ENCODE results near the gene ATXN2.
"Not testable (repeated sequence)": the region's sequence is repeated elsewhere in the genome, so short reads cannot be mapped to it uniquely, and the experiment has no call there.

ATXN2 gene

DNA sequence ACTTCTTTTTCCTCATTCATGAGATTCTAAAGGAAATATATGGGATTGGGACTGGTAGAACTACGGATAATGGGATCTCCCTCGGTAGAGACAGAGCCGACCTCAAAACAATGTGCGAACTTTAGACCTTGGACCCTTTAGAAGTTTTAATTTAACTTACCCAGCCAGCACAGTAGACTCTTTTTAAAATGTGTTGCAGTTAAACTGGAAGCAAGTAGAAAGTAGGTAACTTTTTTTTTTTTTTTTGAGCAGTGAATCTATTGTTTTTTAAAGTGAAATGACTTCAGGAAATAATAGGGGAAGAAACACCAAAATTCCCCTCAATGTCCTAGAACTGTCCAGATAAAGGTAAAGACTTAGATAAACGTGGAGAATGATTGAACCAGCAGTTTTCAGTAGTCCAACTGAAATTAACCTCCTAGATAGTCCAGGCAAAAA, 1.1 kb upstream of the ATXN2 start:
- DNase-seq: no peak

DNA sequence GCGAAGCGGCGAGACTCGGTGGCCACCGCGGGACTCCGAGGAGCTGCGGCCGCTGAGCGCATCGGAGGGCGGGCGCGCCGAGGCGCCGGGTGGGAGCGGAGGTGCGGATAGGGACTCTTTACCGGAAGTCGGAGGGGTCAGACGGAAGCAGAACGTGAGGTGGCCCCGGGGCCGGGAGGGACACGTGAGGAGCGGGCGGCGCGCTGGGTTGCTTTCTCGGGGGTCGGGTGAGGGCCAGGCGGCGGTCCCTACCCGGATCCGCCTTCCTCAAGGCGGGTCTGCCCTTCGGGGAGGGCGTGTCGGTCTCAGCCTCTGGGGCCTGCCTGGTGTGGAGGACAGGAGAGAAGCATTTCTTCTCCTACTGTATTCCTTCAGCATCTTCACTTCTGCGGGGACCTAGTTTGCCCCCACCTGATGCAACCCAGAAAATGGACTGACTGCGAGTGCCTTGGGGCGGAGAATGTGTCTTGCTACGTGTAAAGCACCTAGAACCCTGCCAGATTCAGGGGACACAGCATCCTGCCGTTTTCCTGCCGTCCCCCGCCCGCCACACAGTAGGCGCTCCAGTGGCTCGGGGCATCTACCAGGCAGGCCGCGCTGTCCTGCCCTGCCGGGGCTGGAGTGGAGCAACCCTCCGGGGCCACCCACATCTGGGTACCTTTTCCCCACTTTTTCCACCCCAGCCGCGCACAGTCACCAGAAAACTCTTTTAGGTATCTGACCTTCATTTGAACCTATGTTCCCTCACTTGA, 514 bp upstream of the ATXN2 start:
- peak; percentile 71 to 74 for DNase-seq

DNA sequence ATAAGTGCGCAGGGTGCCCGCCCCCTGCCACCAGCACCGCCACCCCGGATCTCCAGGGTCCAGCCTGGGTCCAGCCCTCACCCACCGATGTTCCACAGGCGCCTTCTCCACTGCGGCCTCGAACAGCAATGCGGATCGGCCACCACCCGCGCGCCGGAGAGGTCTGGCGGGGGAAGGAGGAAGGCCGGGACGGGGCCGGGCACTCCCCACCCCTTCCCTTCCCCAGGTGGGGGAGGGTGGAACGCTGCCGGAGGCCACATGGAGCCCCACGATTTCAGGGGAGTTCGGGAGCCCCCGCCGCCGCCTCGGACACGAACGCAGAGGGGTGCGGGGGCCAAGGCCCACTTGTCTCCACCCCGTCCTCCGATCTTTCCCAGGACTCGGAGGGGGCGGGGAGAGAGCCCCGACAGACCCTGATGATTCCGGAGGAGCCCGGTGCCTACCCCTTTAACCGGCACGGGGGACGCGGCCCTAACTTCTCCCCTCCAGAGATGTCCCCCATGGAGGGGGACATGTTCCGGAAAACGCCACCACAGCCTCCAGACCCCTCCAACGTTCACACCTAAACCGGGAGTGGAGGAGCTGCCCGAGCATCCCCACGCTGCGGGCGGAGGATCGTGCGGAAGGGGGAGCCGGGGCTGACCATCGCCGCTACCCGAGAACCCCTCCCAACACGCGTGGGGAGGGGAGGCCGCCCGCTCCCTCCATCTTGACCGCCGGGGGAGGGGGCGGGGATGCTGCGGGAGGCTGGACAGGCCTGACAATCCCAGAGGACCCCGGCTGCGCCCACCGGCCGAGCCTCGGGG, 1.1 kb downstream of the ATXN2 start:
- no peak for DNase-seq

DNA sequence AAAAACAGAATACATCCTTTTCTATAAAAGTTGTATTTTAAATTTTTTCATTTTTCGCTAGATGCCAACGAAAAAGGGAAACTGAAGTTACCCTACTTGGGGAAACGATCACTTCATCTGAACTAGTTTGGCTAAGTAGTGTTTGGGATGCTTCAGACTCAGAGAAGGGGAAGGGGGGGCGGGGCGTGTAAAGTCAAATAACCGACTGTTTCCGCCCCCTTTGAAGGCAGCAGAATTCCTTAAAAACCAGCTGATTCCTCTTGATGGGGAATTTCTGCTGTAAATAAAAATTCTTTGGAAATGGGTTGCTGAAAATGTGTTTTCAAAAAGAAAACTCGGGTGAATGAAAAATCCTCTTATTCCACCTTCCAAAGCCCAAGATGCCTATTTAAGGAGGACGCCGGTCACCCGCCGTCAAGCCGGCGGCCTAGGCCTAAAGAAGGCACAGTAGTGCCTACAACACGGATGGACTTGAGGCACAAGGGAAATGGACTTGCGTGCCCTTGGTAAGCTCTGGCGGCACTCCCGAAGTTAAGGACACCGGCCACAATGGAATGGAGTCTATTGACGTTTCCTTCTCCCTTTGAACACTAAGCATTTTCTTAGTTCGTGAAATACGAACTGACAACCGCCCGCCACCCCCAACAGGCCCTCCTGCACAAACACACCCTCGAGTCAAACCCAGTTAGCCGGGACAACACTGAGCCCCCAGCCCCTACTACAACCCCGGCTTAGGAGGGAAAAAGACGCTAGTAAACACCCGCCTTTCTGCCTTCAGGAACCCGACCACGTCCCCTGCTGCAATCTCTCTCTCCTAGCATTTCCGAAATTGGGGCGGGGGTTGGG, 1.9 kb downstream of the ATXN2 start:
- peak; percentile 37 to 55 for DNase-seq

DNA sequence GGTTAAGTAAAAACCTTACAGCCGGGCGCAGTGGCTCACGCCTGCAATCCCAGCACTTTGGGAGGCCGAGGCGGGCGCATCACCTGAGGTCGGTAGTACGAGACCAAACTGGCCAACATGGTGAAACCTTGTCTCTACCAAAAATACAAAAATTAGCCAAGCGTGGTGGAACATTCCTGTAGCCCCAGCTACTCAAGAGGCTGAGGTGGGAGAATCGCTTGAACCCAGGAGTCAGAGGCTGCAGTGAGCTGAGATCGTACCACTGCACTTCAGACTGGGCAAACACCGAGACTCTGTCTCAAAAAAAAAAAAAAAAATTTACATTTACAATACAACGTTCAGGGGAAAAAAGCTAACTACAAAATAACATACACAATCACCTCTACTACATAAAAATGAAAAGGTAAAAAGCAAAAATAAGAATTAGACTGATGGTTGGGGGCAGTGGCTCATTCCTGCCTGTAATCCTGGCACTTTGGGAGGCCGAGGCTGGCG, 3.7 kb downstream of the ATXN2 start:
- not testable (repeated sequence) for DNase-seq

DNA sequence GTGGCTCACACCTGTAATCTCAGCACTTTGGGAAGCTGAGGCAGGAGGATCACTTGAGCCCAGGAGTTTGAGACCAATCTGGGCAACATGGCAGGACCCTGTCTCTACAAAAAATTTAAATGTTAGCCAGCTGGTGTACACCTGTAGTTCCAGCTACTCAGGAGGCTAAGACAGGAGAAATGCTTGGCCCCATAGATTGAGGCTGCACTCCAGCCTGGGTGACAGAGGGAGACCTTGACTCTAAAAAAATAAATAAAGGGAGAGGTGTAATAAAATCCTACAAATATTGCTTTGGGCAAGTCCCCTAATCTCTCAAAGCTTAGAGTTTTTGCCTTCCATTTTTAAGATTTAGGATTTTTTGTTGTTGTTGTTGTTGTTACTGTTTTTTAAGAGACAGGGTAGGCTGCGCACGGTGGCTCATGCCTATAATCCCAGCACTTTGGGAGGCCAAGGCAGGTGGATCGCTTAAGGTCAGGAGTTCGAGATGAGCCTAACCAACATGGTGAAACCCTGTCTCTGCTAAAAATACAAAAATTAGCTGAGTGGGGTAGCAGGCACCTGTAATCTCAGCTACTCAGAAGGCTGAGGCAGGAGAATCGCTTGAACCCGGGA, 7.6 kb downstream of the ATXN2 start:
- not testable (repeated sequence) for DNase-seq

DNA sequence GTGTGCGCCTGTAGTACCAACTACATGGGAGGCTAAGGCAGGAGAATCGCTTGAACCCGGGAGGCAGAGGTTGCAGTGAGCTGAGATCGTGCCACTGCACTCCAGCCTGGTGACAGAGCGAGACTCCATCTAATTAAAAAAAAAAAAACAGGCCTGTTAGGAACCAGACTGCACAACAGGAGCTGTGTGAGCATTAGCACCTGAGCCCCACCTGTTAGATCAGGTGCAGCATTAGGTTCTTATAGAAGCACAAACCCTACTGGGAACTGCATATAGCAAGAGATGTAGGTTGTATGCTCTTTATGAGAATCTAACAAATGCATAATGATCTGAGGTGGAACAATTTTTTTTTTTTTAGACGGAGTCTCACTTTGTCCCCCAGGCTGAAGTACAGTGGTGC, 8.6 kb downstream of the ATXN2 start:
- no peak for DNase-seq

DNA sequence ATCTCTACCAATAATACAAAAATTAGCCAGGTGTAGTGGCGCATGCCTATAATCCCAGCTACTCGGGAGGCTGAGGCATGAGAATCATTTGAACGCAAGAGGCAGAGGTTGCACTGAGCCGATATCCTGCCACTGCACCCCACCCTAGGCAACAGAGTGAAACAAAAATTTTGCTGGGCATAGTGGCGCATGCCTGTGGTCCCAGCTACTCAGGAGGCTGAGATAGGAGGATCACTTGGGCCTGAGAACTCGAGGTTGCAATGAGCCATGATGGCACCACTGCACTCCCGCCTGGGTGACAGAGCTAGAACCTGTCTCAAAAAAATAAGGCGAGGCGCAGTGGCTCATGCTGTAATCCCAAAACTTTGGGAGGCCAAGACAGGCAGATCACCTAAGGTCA, 9.5 kb downstream of the ATXN2 start:
- no peak for DNase-seq

DNA sequence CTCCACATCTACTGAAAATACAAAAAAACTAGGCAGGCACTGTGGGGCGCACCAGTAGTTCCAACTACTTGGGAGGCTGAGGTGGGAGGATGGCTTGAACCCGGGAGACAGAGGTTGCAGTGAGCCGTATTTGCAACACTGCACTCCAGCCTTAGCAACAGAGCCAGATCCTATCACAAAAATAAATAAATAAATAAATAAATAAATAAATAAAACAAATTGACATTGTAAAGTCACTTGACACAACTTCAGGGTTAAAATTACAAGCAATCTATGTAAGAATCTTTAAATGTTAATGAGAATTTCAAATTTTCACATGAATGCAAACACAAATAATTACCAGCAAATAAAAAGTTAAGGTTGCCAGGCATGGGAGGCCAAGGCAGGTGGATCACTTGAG, 11.1 kb downstream of the ATXN2 start:
- no peak for DNase-seq

DNA sequence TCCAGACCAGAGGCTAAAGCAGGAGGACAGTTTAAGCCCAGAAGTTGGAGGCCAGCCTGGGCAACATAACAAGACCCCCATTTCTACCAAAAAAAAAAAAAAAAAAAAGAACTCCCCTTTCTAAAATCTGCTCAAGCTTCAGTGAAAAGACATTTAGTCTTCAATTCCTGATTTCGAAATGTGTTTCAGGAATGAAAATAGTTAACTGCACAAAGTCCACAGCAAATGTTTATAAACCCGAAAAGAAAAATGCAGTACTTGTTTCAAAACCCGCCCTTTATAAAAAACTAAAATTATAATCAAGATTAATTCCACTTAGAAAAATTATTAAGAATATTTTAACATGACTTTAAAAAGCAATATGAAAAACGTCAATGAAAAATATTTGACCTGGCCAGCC, 12.1 kb downstream of the ATXN2 start:
- no peak for DNase-seq

DNA sequence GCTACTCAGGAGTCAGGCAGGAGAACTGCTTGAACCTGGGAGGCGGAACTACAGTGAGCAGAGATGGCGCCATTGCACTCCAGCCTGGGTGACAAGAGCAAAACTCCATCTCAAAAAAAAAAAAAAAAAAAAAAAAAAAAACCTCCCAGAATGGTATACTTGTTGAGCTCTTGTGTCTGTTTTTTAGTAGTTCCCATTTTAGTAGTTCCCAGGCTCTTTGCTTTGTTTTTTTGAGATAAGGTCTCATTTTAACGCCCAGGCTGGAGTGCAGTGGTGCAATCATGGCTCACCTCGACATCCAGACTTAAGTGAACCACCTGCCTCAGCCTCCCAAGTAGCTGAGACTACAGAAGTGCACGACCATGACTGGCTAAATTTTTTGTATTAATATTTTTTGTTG, 13.4 kb downstream of the ATXN2 start:
- DNase-seq: no peak

DNA sequence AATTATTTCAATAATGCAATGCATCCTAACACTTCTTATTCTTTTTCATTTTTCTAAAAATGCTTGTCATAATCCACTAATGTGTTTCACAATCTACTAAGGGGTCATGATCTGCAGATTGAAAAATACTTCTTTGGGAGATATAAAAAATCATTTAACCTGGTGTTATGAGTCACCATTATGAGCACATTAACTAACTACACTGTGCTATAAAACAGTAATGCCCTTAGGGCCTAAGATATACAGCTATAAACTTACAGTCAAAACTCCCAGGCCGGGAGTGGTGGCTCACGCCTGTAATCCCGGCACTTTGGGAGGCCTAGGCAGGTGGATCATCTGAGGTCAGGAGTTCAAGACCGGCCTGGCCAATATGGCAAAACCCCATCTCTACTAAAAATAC, 14.2 kb downstream of the ATXN2 start:
- no peak for DNase-seq

DNA sequence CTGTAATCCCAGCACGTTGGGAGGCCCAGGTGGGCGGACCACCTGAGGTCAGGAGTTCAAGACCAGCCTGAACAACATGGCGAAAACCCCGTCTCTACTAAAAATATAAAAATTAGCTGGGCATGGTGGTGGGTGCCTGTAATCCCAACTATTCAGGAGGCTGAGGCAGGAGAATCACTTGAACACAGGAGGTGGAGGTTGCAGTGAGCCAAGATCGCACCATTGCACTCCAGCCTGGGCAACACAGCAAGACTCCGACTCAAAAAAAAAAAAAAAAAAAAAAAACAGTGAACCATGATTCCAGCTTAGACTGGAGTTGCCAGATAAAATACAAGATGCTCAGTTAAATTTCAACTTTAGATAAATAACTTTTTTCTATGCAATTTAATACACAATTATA, 15.6 kb downstream of the ATXN2 start:
- not testable (repeated sequence) for DNase-seq

DNA sequence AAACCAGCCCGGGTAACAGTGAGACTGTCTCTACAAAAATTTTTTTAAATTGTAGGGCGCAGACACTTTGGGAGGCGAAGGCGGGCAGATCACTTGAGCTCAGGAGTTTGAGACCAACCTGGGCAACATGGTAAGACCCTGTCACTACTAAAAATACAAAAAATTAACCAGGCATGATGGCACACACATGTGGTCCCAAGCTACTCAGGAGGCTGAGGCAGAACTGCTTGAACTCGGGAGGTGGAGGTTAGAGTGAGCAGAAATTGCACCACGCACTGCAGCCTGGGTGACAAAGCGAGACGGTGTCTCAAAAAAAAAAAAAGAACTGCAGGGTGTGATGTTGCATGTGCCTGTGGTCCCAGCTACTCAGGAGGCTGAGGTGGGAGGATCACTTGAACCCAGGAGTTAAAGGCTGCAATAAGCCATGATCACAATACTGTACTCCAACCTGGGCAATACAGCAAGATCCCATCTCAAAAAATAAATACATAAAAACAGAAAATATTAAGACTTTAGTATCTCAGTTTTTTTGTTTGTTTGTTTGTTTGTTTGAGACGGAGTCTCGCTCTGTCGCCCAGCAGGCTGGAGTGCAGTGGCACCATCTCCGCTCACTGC, 16.9 kb downstream of the ATXN2 start:
- DNase-seq: no peak

DNA sequence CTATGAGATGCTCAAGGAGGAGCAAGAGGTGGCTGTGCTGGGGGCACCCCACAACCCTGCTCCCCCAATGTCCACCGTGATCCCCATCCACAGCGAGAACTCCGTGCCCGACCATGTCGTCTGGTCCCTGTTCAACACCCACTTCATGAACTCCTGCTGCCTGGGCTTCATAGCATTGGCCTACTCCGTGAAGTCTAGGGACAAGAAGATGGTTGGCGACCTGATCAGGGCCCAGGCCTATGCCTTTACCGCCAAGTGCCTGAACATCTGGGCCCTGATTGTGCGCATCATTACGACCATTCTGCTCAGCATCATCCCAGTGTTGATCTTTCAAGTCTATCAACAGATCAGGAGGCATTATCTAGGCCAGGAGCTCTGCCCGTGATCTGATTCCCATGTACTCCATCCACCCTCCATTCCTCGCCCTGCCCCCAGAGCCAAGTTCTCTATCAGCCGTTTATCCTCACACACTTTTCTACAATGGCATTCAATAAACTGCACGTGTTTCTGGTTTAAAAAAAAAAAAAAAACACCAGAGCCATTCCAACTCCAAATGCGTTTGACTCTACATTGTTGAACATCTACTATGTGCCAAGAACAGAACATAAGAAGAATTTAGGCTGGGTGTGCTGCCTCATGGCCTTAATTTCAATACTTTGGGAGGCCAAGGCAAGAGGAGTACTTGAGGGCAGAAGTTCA, 17.5 kb downstream of the ATXN2 start:
- DNase-seq: no peak

DNA sequence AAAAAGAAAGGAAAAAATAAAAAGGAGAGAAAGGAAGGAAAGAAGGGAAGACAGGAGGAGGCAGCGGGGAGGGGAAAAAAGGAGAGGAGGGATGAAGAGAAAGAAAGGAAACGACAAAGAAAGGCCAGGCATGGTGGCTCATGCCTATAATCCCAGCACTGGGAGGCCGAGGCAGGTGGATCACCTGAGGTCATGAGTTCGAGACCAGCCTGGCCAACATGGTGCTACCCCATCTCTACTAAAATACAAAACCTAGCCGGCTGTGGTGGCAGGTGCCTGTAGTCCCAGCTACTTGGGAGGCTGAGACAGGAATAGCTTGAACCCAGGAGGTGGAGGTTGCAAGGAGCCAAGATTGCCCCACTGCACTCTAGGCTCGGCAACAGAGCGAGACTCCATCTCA, 18.4 kb downstream of the ATXN2 start:
- DNase-seq: no peak

DNA sequence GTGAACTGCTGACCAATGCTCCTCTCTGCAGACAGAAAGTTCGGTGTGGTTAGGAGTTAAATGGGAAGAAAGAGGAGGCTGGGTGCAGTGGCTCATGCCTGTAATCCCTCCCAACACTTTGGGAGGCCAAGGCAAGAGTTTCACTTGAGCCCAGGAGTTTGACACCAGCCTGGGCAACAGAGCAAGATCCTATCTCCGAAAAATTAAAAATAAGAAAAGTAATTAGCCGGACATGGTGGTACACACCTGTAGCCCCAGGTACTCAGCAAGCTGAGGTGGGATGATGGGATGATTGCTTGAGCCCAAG, 19.0 kb downstream of the ATXN2 start:
- DNase-seq: no peak

DNA sequence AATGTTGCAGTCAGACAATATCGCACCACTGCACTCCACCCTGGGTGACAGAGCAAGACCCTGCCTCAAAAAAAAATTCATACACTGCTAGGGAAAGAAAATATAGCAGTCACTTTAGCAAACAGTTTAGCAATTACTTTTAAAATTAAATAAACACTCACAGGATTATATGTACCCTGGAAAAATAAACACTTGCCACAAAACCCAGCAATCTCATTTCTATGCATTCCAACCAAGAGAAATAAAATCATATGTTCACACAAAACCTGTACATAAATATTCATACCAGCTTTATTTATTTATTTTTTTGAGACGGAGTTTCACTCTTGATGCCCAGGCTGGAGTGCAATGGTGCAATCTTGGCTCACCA, 20.2 kb downstream of the ATXN2 start:
- no peak for DNase-seq

DNA sequence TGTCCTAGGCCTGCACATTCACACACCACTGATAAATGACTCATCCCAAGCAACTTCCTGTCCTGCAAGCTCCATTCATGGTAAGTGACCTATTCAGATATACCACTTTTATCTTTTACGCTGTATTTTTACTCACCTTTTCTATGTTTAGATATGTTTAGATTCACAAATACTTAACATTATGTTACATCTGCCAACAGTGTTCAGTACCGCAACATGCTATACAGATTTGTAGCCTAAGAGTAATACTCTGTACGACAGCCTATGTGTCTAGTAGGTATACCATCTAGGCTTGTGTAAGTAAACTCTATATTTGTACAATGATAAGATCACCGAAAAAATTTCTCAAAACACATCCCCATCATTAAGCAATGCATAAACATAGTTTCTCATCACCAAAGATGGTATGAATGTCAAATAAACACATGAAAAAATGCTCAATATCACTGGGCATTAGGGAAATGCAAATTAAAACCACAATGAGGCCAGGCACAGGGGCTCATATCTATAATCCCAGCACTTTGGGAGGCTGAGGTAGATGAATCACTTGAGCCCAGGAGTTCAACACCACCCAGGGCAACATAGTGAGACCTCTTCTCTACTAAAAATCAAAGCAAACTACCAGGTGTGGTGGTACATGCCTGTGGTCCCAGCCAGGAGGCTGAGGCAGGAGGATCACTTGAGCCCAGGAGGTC, 20.7 kb downstream of the ATXN2 start:
- peak; percentile 35 to 50 for DNase-seq

DNA sequence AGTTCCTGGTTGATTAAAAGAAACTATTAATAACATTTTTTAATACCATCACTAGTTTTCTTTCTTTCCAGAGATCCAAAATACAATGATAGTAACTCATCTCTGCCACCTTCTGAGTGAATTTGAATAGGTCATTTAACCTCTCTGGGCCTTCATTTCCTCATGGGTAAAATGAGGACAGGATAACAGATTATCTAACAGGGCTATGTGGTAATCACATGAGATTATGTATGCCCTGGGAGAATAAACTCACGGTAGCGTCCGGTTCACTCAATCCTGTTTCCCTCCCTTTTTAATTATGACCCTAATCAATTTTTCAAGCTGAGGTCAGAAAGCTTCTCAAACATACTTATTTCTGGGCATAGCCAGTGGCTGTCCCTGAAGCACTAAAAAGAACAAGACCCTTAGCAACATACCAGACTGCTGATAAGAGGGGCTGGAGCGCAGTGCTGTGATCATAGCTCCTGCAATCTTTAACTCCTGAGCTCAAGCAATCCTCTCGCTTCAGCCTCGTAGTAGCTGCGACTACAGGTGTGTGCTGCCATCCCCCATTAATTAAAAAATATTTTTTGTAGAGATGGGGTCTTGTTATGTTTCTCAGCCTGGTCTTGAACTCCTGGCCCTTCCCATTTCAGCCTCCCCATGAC, 24.2 kb downstream of the ATXN2 start:
- no peak for DNase-seq

DNA sequence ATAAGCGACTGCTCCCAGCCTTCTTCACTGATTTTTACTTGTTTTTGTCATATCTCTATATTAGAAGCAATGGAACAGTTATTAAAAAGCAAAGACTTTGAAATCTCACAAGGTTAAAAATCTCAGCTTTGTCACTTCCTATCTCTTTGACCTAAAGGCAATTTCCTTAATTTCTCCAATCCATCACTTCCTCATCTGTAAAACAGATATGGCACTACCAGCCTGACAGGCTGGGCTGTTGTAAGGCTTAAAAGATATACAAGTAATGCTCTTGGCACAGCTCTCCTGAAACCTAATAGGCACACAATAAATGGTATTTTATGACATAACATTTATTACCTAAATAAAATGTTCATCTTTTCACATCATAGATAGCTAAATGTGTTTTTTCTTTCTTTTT, 25.6 kb downstream of the ATXN2 start:
- no peak for DNase-seq

All from AML-193 (cell line).